ENCODE measurements around the gene PER3. TPM values are rescaled to one million over a fixed set of nuclear protein-coding genes. Genes with fewer than 3 reads are reported as not detected.

The PER3 gene
- polyA plus RNA-seq, 1 donor from 2014 or later: 0.84 TPM

DNA sequence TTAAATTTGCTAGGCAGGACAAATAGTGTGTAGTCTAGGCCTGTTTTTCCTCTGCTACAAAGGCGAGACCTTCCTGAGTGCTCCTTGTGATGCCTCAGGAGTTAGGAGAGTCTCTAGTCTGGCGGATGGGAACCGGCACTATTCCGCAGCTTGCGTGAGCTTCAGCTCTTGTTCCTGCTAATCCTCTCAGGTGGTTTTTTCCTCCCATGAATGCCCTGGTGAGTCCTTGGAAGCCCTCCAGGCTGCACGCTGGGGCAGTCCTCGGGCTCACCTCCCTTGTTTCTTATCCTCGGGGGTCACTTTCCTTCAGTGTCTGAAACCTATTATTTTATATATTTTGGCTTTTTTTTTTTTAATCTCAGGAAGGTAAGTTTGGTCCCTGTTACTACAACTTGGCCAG lies 40.6 kb downstream of the PER3 start:
- Histone ChIP-seq H3K27ac (ENCODE audit: low read length) (no peak overlapping the region), H3K4me3 (ENCODE audit: low read length) (no peak overlapping the region), H3K9me2 (ENCODE audit: insufficient read depth, low read length) (no peaks in the 10 kb centered on the region), H3K4me2 (ENCODE audit: low read length) (no peak overlapping the region), H4K20me1 (ENCODE audit: insufficient read depth) (no peaks in the 10 kb centered on the region), H3K36me3 (ENCODE audit: insufficient read depth, low read length) (no peaks in the 10 kb centered on the region), H3K27me3 (ENCODE audit: insufficient read depth, low read depth, low read length) (no peaks in the 10 kb centered on the region), H3F3A (ENCODE audit: insufficient read depth, low read length, poor library complexity, severe bottlenecking) (no peaks in the 10 kb centered on the region), H2AFZ (ENCODE audit: low read depth, low read length) (no peak overlapping the region), H3K9me3 (ENCODE audit: low read length) (no peaks in the 10 kb centered on the region), H3K79me2 (replicated peaks; ENCODE audit: insufficient read depth, low read length) (no peaks in the 10 kb centered on the region), H3K9ac (ENCODE audit: low read length) (no peak overlapping the region)
- TF ChIP-seq EP300 (conservative IDR thresholded peaks at IDR 0.05; ENCODE audit: poor library complexity, severe bottlenecking) (no peak), MXI1 (conservative IDR thresholded peaks at IDR 0.05; ENCODE audit: poor library complexity, severe bottlenecking) (no peak), SMC3 (conservative IDR thresholded peaks at IDR 0.05; ENCODE audit: poor library complexity) (no peak), TAF1 (IDR thresholded peaks at IDR 0.05; ENCODE audit: low read depth) (no peak), RAD21 (conservative IDR thresholded peaks at IDR 0.05) (no peak), EZH2 (IDR thresholded peaks at IDR 0.05; ENCODE audit: borderline replicate concordance, insufficient read depth, low read length, poor library complexity, severe bottlenecking) (no peak), CTCF (IDR thresholded peaks at IDR 0.05; ENCODE audit: poor library complexity, severe bottlenecking) (no peak), POLR2AphosphoS5 (IDR thresholded peaks at IDR 0.05) (no peak)
- TF ChIP-seq, protein P1, sequence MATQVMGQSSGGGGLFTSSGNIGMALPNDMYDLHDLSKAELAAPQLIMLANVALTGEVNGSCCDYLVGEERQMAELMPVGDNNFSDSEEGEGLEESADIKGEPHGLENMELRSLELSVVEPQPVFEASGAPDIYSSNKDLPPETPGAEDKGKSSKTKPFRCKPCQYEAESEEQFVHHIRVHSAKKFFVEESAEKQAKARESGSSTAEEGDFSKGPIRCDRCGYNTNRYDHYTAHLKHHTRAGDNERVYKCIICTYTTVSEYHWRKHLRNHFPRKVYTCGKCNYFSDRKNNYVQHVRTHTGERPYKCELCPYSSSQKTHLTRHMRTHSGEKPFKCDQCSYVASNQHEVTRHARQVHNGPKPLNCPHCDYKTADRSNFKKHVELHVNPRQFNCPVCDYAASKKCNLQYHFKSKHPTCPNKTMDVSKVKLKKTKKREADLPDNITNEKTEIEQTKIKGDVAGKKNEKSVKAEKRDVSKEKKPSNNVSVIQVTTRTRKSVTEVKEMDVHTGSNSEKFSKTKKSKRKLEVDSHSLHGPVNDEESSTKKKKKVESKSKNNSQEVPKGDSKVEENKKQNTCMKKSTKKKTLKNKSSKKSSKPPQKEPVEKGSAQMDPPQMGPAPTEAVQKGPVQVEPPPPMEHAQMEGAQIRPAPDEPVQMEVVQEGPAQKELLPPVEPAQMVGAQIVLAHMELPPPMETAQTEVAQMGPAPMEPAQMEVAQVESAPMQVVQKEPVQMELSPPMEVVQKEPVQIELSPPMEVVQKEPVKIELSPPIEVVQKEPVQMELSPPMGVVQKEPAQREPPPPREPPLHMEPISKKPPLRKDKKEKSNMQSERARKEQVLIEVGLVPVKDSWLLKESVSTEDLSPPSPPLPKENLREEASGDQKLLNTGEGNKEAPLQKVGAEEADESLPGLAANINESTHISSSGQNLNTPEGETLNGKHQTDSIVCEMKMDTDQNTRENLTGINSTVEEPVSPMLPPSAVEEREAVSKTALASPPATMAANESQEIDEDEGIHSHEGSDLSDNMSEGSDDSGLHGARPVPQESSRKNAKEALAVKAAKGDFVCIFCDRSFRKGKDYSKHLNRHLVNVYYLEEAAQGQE (IDR thresholded peaks at IDR 0.05; ENCODE audit: borderline replicate concordance): no peak

DNA sequence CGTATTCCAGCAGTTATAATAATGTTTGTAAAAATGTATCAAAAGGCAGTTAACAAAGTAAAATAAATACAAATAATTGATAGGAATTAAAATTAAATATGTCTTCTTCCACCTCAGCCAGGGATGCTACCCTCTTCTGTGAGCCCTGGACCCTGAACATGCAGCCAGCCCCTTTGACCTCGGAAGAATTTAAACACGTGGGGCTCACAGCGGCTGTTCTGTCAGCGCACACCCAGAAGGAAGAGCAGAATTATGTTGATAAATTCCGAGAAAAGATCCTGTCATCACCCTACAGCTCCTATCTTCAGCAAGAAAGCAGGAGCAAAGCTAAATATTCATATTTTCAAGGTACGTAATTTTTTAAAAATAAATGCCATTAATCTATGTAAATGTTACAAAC lies 42.3 kb downstream of the PER3 start:
- H3K79me2 ChIP-seq (replicated peaks; ENCODE audit: insufficient read depth, low read length): no peaks in the 10 kb centered on the region
- TF ChIP-seq EZH2 (IDR thresholded peaks at IDR 0.05; ENCODE audit: borderline replicate concordance, insufficient read depth, low read length, poor library complexity, severe bottlenecking) (no peak), CTCF (IDR thresholded peaks at IDR 0.05; ENCODE audit: poor library complexity, severe bottlenecking) (no peak), RAD21 (conservative IDR thresholded peaks at IDR 0.05) (no peak)
- no peak overlapping the region for H3K27ac ChIP-seq (ENCODE audit: low read length)
- H3K4me2 ChIP-seq (ENCODE audit: low read length): no peak overlapping the region
- H3K9me2 ChIP-seq (ENCODE audit: insufficient read depth, low read length): no peaks in the 10 kb centered on the region
- no peak overlapping the region for H3K4me3 ChIP-seq (ENCODE audit: low read length)
- no peak overlapping the region for H2AFZ ChIP-seq (ENCODE audit: low read depth, low read length)
- no peaks in the 10 kb centered on the region for H3K27me3 ChIP-seq (ENCODE audit: insufficient read depth, low read depth, low read length)
- no peaks in the 10 kb centered on the region for H3K36me3 ChIP-seq (ENCODE audit: insufficient read depth, low read length)
- no peak overlapping the region for H3K9ac ChIP-seq (ENCODE audit: low read length)
- no peaks in the 10 kb centered on the region for H3K9me3 ChIP-seq (ENCODE audit: low read length)
- H3F3A ChIP-seq (ENCODE audit: insufficient read depth, low read length, poor library complexity, severe bottlenecking): no peaks in the 10 kb centered on the region
- H4K20me1 ChIP-seq (ENCODE audit: insufficient read depth): no peaks in the 10 kb centered on the region

All from neural cell (in vitro differentiated cells).